Mucosa of gallbladder (tissue), 1 donor: Measurements from ENCODE around the gene STYK1. TPM values are rescaled to one million over a fixed set of nuclear protein-coding genes. Genes with fewer than 3 reads are reported as not detected.
"Not testable (repeated sequence)": the region's sequence is repeated elsewhere in the genome, so short reads cannot be mapped to it uniquely, and the experiment has no call there.

ENCODE experiments used
- DNase-seq: peaks from one replicate; pipeline ENCODE4 v3.0.0-alpha.2; 2020; ENCODE audit warnings: low spot score
- total RNA-seq: library from RNA; stranded (reverse); gene quantifications from one replicate; pipeline ENCODE4 v1.2.1, GENCODE V29; 2021
- donor health status: DM: no; HTN: no; CAD: no.

The STYK1 gene
- total RNA-seq, 1 donor from 2014 or later, result 12.3 TPM

DNA sequence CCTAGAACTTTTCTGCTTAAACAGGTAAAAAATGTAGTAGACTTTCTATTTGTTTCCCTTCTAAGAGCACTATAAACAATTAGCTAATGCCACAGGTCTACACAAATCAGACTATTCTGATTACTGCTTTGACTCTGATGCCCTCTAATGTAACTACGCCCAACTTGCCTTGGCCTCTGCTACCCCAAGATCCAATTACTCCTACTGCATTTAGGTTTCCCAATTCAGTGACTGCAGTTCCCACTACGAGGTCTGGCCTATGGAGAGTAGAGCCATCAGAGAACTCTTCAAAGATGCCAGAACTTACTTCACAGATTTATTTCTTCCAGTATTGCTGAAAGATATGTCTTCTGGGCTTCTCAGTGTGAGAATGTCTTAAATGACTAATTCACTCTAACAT, 15.3 kb upstream of the STYK1 start:
- no peak for DNase-seq

DNA sequence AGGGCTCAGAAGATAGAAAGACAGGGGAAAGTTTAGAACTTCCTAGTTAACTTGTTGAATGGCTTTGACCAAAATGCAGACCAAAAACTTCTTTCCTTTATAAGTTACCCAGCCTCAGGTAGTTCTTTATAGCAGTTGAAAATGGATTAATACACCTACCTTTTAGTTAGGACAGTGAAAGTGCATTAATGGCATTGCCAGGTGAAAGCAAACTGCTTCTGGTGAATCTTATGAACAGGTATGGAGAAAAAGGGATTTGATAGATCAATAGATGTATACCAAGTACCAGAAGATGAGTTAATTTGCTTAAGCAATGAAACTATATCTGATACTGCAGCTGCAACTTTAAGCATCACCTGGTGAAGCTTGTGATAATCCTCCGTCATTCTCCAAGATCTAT, 14.2 kb upstream of the STYK1 start:
- no peak for DNase-seq

DNA sequence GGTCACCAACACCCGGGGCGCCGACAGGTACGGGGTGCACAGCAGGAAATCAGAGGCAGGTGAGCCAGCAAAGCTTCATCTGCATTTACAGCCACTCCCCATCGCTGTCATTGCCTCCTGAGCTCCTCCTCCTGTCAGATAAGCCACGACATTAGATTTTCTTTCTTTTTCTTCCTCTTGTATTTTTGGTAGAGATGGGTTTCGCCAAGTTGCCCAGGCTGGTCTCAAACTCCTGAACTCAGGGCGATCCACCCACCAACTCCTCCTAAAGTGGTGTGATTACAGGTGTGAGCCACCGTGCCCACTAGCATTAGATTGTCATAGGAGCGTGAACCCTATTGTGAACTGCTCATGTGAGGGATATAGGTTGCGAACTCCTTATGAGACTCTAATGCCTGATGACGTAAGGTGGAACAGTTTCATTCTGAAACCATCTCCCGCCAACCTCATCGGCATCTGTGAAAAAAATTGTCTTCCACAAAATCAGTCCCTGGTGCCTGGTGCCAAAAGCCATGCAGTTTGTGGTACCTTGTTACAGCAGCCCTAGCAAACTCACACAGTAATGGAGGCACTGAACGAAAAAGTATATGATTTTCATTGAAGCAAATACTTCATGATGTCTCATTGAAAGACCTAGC, 1.5 kb downstream of the STYK1 start:
- peak; percentile 61 for DNase-seq

DNA sequence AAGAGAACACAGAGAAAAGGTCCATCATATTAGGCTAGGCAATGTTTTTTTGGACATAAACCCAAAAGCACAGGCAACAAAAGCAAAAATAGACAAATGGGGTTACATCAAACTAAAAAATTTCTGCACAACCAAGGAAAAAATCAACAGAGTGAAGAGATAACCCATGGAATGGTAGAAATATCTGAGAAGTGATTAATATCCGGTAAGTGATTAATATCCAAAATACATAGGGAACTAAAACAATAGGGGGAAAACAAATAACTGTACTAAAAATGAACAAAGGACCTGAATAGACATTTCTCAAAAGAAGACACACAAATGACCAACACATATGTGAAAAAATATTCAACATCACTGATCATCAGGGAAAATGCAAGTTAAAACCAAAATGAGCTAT, 4.3 kb downstream of the STYK1 start:
- DNase-seq, result no peak

DNA sequence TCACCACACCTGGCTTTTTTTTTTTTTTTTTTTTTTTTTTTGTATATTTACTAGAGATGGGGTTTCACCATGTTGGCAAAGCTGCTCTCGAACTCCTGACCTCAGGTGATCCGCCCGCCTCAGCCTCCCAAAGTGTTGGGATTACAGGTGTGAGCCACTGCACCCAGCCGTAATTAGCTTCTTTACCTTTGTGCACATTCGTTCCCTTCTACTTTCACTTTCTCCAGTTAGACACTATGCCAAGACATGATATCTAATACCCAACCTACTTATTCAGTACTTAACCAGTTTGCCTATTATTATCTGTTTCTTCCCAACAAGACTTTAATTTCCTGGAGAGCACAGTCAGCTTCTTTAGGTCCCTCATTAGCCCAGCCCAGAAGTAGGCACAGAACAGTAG, 5.3 kb downstream of the STYK1 start:
- no peak for DNase-seq

GRCh38 chr12:10667581-10667980, 6.3 kb downstream of the STYK1 start:
- DNase-seq, result no peak

- DNase-seq, result no peak
Observed at GRCh38 chr12:10664499-10664898, 9.4 kb downstream of the STYK1 start.

DNA sequence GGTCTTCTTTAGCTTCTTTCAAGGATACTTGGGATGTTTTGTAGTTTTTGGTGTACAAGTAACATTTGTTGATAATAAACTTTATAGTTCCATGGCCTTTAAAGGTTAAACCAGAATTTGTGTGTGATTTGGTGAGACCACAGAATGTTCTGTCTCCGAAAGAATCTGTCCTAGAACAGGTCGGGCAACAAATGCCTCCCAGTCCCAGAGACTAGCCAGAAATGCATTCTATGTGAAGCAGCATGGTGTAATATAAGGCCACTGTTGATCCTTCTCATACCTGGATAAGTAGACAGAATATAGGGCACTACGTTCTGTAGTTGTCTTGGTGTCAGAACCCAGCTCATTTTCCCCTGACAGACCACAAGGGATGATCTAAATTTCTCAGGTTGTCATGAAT, 10.0 kb downstream of the STYK1 start:
- no peak for DNase-seq

- DNase-seq, result no peak
Observed at GRCh38 chr12:10661338-10661737, 12.5 kb downstream of the STYK1 start.

GRCh38 chr12:10654003-10654402, 19.8 kb downstream of the STYK1 start:
- no peak for DNase-seq

DNA sequence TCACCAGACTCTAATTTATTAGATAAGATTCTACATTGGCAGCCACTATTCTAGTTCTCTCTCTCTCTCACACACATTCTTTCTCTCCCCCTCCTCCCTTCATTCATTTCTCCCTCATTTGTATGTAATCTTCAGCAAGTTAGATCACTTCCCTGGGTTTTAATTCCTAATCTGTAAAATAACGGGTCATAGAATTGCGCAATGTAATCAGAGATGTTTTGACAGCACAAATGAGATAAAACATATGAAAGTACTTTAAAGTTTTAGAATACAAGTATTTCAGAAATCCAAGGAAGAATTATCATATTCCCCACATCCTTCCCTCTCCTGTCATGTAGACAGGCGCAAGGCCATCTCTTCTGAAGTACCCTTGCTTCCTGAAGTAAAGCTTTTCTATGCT, 21.7 kb downstream of the STYK1 start:
- no peak for DNase-seq

GRCh38 chr12:10646576-10646975, 27.3 kb downstream of the STYK1 start:
- DNase-seq, result not testable (repeated sequence)

- no peak for DNase-seq
Observed at GRCh38 chr12:10645910-10646309, 27.9 kb downstream of the STYK1 start.

DNA sequence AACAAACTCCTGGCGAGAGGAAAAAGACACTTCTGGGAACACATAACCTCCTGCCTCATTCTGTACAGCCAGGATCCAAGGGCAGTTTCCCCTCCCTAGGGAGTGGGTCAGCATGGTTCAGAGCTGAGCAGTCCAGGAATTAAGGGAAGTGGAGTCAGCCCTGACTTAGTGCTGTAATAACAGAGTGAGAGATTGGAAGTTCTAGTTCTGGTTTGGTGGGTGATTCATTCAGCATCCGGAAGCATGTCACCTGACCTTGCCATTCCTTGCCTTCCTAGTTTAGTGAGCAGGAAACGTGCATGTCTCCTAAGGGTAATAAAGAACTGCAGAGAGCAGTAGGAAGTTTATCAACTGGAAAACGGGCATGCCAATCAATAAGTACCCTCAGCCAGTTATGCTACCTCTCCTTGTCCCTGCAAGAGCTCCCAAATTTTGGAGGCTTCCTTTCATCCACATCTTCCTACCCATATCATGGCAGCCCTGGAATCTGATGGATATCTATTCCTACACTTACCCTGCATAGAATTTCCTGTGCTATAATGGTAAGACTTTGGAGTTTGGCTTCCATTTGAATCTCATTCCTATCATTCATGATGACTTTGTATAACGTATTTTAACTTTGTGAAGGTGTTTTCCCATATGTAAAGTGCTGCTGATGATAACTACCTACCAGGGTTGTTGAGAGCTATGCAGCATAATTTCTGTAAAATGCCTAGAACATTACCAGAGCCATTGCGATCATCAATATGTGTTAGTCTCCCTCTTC, 31.9 kb downstream of the STYK1 start:
- peak; percentile 35 for DNase-seq

- no peak for DNase-seq
Observed at GRCh38 chr12:10638728-10639127, 35.1 kb downstream of the STYK1 start.

- no peak for DNase-seq
Observed at GRCh38 chr12:10636611-10637010, 37.2 kb downstream of the STYK1 start.

DNA sequence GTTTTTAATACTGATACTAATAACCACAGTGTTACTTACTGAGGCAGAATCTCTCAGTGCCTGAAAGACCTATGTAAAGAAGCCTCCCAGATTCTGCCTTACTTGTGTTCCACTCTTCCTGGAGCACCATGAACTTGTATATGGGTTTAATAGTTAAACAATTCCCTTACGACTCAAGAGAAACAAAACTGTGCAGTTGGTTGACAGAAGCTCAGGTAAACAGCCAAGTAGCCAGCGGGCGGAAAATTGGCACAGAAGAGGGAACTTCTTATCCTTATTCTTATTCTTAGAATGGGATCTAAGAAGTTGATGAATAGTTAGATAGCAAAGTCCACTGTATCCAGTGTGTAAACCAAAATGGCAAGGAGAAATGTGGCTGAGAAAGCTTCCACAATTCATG, 37.7 kb downstream of the STYK1 start:
- no peak for DNase-seq

- no peak for DNase-seq
Observed at GRCh38 chr12:10635306-10635705, 38.5 kb downstream of the STYK1 start.

DNA sequence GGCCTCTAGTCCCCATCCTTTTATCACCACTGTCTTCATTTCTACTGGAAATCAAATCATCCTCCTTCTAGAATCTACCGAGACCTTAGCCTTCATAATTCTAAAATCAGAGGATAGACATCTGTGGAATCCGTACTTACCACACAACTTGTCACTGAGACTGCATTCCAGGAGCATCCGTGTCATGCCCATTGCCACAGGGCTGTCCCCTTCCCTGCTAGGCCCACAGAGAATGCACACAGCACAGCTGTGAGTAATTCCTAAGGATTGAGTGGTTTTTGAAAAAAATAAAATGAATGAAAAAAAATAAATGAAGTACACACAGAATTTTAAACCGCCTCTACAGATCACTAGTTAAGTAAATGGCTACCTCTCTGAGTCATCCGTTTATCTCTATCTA, 39.4 kb downstream of the STYK1 start:
- no peak for DNase-seq

- DNase-seq, result no peak
Observed at GRCh38 chr12:10633541-10633940, 40.3 kb downstream of the STYK1 start.

DNA sequence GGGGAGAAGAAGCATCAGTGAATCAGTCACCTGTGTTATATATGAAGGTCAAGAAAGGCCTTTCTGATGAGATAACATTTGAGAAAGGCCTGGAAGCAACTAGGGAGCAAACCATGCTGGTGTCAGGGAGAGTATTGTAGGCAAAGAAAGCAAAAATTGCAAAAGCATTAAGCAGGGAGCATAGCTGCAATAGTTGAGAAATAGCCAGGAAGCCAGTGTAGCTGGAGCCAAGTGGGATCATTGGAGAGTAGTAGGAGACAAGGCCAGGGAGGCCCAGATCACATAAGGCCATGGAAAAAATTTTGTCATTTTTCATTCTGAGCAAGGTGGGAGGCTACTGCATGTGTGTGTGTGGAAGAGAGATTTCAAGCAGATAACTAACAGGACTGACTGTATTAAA, 41.6 kb downstream of the STYK1 start:
- DNase-seq, result no peak

- no peak for DNase-seq
Observed at GRCh38 chr12:10624605-10625004, 49.2 kb downstream of the STYK1 start.

GRCh38 chr12:10623131-10623530, 50.7 kb downstream of the STYK1 start:
- no peak for DNase-seq

- no peak for DNase-seq
Observed at GRCh38 chr12:10621278-10621677, 52.6 kb downstream of the STYK1 start.
